ENCODE measurements around the gene MRPL9.

MRPL9 gene

DNA sequence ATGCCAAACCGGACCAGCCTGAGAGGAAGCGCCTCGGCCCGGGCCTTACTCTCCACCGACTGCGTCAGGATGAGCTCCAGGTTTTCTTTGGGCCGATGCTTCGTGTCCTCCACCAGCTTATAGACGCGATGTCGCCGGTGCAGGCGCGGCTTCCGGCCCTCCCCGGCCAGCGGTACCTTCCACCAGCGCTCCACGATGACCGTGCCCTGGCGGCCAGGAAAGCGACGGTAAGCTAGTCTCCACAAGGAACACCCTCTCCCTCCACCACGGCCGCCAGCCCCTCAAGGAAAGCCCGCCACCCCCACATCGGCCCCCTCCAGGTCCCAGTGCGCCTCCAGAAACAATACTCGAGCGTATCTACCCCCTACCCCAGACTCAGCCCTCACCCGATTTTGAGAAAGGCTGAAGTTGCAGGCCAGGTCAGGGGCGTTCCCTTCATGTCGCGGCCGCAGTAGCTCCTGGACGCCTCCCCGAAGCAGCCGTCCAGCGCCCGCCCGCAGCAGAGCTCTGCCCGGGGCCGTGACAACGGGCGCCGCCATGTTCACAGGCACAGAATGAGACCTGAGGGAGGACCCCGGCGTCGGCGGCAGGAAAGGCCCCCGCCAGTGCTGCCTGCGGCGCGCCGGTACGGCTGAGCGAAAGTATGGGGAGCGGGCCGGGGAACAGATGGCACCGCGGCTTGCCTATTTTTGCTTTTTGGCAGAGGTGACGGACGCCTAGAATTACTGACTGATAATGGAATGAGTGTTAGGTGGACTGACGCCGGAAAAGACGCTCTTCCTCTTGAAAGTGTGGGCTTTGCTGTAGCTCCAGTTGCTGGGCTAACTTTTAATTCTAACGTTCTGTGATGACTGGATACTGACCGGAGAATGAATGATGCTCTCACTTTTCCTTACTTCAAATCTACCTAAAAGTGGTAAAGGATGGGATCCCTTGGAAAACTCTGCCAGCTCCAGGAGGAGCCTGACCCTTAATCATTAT, at the start of gene MRPL9:
Gene MRPL9, minus strand, starts transcription at position 556 of the 981 bp plus-strand sequence. Its CDS starts 17 bp downstream, at position 539.
- TF ChIP-seq, protein P1, sequence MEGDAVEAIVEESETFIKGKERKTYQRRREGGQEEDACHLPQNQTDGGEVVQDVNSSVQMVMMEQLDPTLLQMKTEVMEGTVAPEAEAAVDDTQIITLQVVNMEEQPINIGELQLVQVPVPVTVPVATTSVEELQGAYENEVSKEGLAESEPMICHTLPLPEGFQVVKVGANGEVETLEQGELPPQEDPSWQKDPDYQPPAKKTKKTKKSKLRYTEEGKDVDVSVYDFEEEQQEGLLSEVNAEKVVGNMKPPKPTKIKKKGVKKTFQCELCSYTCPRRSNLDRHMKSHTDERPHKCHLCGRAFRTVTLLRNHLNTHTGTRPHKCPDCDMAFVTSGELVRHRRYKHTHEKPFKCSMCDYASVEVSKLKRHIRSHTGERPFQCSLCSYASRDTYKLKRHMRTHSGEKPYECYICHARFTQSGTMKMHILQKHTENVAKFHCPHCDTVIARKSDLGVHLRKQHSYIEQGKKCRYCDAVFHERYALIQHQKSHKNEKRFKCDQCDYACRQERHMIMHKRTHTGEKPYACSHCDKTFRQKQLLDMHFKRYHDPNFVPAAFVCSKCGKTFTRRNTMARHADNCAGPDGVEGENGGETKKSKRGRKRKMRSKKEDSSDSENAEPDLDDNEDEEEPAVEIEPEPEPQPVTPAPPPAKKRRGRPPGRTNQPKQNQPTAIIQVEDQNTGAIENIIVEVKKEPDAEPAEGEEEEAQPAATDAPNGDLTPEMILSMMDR (conservative IDR thresholded peaks at IDR 0.05; ENCODE audit: low read depth, low read length) = no peak
- DNase-seq (ENCODE audit: low read depth) = peak; percentile 29
- H3K4me3 ChIP-seq (ENCODE audit: low read length) = peak within 1 kb of the TSS; percentile 90

DNA sequence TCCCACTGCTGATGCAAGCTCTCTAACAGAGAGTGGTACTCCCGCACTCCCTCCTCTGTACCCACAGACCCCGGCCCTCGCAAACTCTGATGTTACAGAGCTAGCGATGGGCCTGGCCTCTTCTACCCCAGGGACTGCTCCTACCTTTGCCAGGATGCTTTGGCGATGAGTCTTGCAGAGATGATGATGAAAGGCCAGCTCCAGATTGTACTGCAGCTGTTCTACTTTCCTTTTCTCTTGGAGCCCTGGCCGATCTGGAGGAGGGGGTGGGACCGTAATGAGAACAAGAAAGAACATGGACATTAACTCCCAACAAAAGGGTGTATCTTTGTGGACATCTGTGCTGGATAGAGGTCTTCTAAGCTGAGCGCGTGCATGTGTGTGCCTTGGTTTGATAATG, 47.9 kb upstream of the MRPL9 start:
- TF ChIP-seq, protein P1 (conservative IDR thresholded peaks at IDR 0.05; ENCODE audit: low read depth, low read length) = no peak
- no peak overlapping the region for H3K4me3 ChIP-seq (ENCODE audit: low read length)
- DNase-seq (ENCODE audit: low read depth) = no peak

DNA sequence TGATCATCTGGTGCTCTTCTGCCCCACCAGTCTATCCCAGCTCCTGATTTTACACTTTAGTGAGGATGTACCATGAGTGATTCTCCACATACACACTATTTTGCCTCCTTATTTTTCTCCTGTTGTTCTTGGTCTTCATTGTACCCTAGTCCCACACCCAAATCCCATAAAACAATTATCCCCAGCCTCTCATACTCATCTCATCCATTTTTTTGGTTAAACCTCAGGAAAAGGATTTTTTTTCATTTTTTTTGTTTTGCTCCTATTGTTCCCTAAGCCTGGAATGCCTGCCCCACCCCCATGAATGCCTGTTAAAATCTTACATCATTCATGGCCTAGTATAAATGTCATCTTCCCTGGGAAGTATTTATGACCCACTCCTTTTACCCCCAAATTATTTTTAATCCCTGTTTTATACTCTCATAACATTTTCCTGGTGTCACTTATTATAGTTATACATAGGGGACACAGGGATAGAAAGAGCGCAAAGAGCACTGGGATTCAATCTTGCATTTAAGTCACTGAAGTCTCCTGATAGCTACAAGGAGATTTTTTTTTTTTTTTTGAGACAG, 46.8 kb upstream of the MRPL9 start:
- TF ChIP-seq, protein P1 (conservative IDR thresholded peaks at IDR 0.05; ENCODE audit: low read depth, low read length) = no peak
- no peak overlapping the region for H3K4me3 ChIP-seq (ENCODE audit: low read length)
- no peak for DNase-seq (ENCODE audit: low read depth)

DNA sequence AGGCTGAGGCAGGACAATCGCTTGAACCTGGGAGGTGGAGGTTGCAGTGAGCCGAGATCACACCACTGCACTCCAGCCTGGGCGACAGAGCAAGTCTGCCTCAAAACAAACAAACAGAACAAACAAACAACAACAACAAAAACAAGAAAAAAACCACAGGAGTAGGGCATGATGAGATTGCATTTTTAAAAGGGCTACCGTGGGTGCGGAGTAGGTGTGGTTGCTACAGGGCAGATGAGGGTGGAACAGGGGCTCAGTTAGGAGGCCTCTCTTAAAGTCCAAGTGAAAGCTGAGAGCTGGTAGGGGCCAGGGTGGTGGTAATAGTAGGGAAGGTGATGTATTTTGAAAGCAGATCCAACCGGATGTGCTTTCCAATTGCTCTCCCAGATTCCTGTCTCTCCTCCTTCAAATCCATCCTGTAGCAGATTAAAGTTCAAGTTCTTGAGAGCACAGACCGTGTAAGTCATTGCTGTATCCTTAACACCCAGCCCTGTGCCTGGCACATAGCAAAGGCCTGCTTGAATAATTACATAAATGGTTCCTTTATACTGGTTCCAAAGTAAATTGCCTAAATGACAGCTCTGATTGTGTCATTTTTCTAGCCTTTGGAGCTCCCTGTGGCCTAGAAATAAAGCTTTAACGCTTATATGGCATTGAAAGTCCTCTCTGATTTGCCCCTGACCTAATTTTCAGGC, 46.1 kb upstream of the MRPL9 start:
- TF ChIP-seq, protein P1 (conservative IDR thresholded peaks at IDR 0.05; ENCODE audit: low read depth, low read length) = no peak
- DNase-seq (ENCODE audit: low read depth) = no peak
- H3K4me3 ChIP-seq (ENCODE audit: low read length) = no peak overlapping the region

DNA sequence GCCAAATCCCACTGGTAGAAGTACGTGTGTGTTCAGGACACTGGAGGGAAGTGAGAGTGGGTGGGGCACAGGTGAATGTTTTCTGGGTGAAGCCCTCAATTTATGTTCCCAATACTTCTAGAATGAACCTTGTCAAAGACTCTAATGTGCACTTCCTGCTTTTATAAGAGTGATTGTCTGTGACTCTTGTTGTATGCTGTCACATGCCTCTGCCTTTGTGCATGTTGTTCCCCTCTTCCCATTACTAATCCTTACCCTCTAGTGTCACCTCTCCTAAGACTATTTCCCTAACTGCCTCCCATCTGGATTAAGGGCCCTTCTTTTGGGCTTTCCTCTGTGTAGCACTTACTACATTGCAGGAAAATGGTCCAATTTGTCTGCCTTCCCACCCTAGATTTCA, 44.5 kb upstream of the MRPL9 start:
- H3K4me3 ChIP-seq (ENCODE audit: low read length) = no peak overlapping the region
- TF ChIP-seq, protein P1 (conservative IDR thresholded peaks at IDR 0.05; ENCODE audit: low read depth, low read length) = no peak
- DNase-seq (ENCODE audit: low read depth) = no peak

DNA sequence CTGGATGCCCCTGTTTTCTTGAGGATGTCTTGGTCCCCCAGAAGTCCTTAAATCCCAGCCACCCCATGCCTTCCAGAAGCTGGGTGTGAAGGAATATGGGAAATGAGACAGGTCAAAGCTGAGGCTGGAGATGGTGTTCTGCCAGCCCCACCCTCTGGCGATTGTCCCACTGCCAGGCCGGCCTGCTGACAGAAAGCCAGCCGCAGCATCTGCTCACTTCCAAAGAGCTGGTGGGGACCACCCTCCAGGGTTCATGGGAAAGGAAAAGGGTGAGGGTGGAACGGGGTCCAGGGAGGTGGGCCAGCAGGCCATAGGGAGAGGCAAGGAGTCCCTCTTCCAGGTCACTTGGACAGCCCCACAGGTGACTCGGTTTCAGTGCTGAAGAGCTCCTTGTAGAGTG, 43.8 kb upstream of the MRPL9 start:
- no peak for DNase-seq (ENCODE audit: low read depth)
- TF ChIP-seq, protein P1 (conservative IDR thresholded peaks at IDR 0.05; ENCODE audit: low read depth, low read length) = no peak
- H3K4me3 ChIP-seq (ENCODE audit: low read length) = no peak overlapping the region

Data from retinal pigment epithelial cell (primary cell).